Measurements from ENCODE around the gene CCDC170.

The CCDC170 gene

GRCh38 chr6:151616600-151616999 is 122.8 kb downstream of the CCDC170 start:
- DNase-seq (ENCODE audit: low read depth), result no peak

- no peak for DNase-seq (ENCODE audit: low read depth)
Observed at GRCh38 chr6:151617539-151617938, 123.7 kb downstream of the CCDC170 start.

- no peak for DNase-seq (ENCODE audit: low read depth)
Observed at GRCh38 chr6:151618717-151619116, 124.9 kb downstream of the CCDC170 start.

- DNase-seq (ENCODE audit: low read depth), result no peak
Observed at GRCh38 chr6:151620179-151620578, 126.4 kb downstream of the CCDC170 start.

- DNase-seq (ENCODE audit: low read depth), result no peak
Observed at GRCh38 chr6:151624071-151624470, 130.3 kb downstream of the CCDC170 start.

GRCh38 chr6:151624481-151624880 is 130.7 kb downstream of the CCDC170 start:
- DNase-seq (ENCODE audit: low read depth), result no peak

GRCh38 chr6:151624900-151625536 is 131.2 kb downstream of the CCDC170 start:
- no peak for DNase-seq (ENCODE audit: low read depth)

- DNase-seq (ENCODE audit: low read depth), result no peak
Observed at GRCh38 chr6:151627689-151628444, 134.1 kb downstream of the CCDC170 start.

- no peak for DNase-seq (ENCODE audit: low read depth)
Observed at GRCh38 chr6:151629791-151630190, 136.0 kb downstream of the CCDC170 start.

- no peak for DNase-seq (ENCODE audit: low read depth)
Observed at GRCh38 chr6:151630387-151630786, 136.6 kb downstream of the CCDC170 start.

- DNase-seq (ENCODE audit: low read depth), result no peak
Observed at GRCh38 chr6:151630991-151631655, 137.3 kb downstream of the CCDC170 start.

GRCh38 chr6:151632415-151632987 is 138.7 kb downstream of the CCDC170 start:
- DNase-seq (ENCODE audit: low read depth), result no peak

GRCh38 chr6:151633526-151634335 is 139.9 kb downstream of the CCDC170 start:
- DNase-seq (ENCODE audit: low read depth), result no peak

- no peak for DNase-seq (ENCODE audit: low read depth)
Observed at GRCh38 chr6:151634336-151634720, 140.5 kb downstream of the CCDC170 start.

GRCh38 chr6:151635741-151636140 is 141.9 kb downstream of the CCDC170 start:
- DNase-seq (ENCODE audit: low read depth), result no peak

- DNase-seq (ENCODE audit: low read depth), result no peak
Observed at GRCh38 chr6:151637814-151638213, 144.0 kb downstream of the CCDC170 start.

GRCh38 chr6:151639750-151640149 is 145.9 kb downstream of the CCDC170 start:
- DNase-seq (ENCODE audit: low read depth), result no peak

GRCh38 chr6:151641028-151641427 is 147.2 kb downstream of the CCDC170 start:
- DNase-seq (ENCODE audit: low read depth), result no peak

GRCh38 chr6:151647976-151648639 is 154.3 kb downstream of the CCDC170 start:
- no peak for DNase-seq (ENCODE audit: low read depth)

- no peak for DNase-seq (ENCODE audit: low read depth)
Observed at GRCh38 chr6:151649835-151650234, 156.0 kb downstream of the CCDC170 start.

GRCh38 chr6:151651639-151652038 is 157.8 kb downstream of the CCDC170 start:
- DNase-seq (ENCODE audit: low read depth), result no peak
